HCT116 (cell line): ENCODE results near the gene MOK. TPM values are rescaled to one million over a fixed set of nuclear protein-coding genes. Genes with fewer than 3 reads are reported as not detected.

Experiments
- ATAC-seq: fragments of 200-7000 bp; cut with Tn5 transposase; 2 replicates; pipeline ENCODE4 v1.9.1; 2020; ENCODE audit warnings: mild to moderate bottlenecking, moderate library complexity
- BruUV-seq: library from RNA; stranded (reverse); fragments of 400-500 nt; replicated peaks from 2 replicates; lab custom pipeline; 2021; lab: Mats Ljungman, UMichigan
- CTCF ChIA-PET: fragments of 300-600 bp; sonication (Branson Sonifier 250); formaldehyde crosslinking; loops from one replicate; lab custom pipeline; 2021; ENCODE audit warnings: antibody characterized with exemption; lab: Charles Lee
- POLR2A ChIA-PET: fragments of 300-600, 350-600 bp; sonication (Branson Sonifier 250); formaldehyde crosslinking; loops from one replicate; lab custom pipeline; 2021; ENCODE audit warnings: antibody characterized with exemption; lab: Charles Lee
- RAD21 ChIA-PET, 2 experiments: fragments of 300-600 bp; sonication (Branson Sonifier 250); formaldehyde crosslinking; loops; one replicate each; lab custom pipeline; 2023; ENCODE audit warnings: low total read pairs in 2 of 2; ENCODE audit not compliant: uncharacterized antibody in 2 of 2, unreplicated experiment in 2 of 2, low non-redundant PET in 1 of 2; lab: Charles Lee
- DNase-seq: peaks from one replicate; pipeline ENCODE4 v3.0.0-alpha.2; 2010; ENCODE audit warnings: low read depth, low spot score
- H2AFZ ChIP-seq: fragments of 200-600 bp; shearing (Covaris generic), sonication (generic); 2 replicates; pipeline ENCODE4 v1.6.1; 2017; ENCODE audit warnings: low read depth, mixed run types, mixed read lengths, antibody characterized with exemption, low read length; ENCODE audit not compliant: poor library complexity, severe bottlenecking
- H3K27ac ChIP-seq: 2 replicates; pipeline ENCODE4 v1.5.1; 2012; ENCODE audit warnings: low read depth, low read length
- H3K27me3 ChIP-seq: fragments of 200-600 bp; sonication (generic); 2 replicates; pipeline ENCODE4 v1.6.1; 2016; ENCODE audit warnings: mixed run types, low read length, mixed read lengths; ENCODE audit not compliant: insufficient read depth
- H3K36me3 ChIP-seq, 2 experiments: fragments of 200-500 bp in 1 of 2; fragments of 200-600 bp in 1 of 2; sonication (Bioruptor generic) in 1 of 2; sonication (generic) in 1 of 2; 2 replicates each; pipeline versions ENCODE4 v1.5.1 to v1.6.1; 2014 to 2016; ENCODE audit warnings: low read length in 2 of 2, inconsistent platforms in 1 of 2, mixed read lengths in 1 of 2, mixed run types in 1 of 2; ENCODE audit not compliant: insufficient read depth in 2 of 2, control insufficient read depth in 1 of 2
- H3K4me1 ChIP-seq, 2 experiments: fragments of 200-600 bp in 1 of 2; sonication (generic) in 1 of 2; 2 replicates each; pipeline versions ENCODE4 v1.5.1 to v1.6.1; 2012 to 2017; ENCODE audit warnings: low read length in 2 of 2, inconsistent platforms in 1 of 2, mild to moderate bottlenecking in 1 of 2, mixed read lengths in 1 of 2, mixed run types in 1 of 2, moderate library complexity in 1 of 2; ENCODE audit not compliant: insufficient read depth in 2 of 2, control insufficient read depth in 1 of 2
- H3K4me2 ChIP-seq: fragments of 200-600 bp; sonication (generic); 2 replicates; pipeline ENCODE4 v1.6.1; 2017; ENCODE audit warnings: mixed run types, low read length, mixed read lengths
- H3K4me3 ChIP-seq, 2 experiments: fragments of 200-600 bp in 1 of 2; sonication (generic) in 1 of 2; replicated peaks in 1 of 2; 2 replicates each; pipeline ENCODE4 v1.5.1; 2011 to 2016; ENCODE audit warnings: low read length in 2 of 2, control low read depth in 1 of 2, low read depth in 1 of 2, mild to moderate bottlenecking in 1 of 2, mixed read lengths in 1 of 2, mixed run types in 1 of 2
- H3K79me2 ChIP-seq: fragments of 200-600 bp; sonication (generic); 2 replicates; pipeline ENCODE4 v1.6.1; 2017; ENCODE audit warnings: mild to moderate bottlenecking, mixed run types, low read length, moderate library complexity, mixed read lengths; ENCODE audit not compliant: insufficient read depth
- H3K9ac ChIP-seq: fragments of 200-600 bp; sonication (generic); 2 replicates; pipeline ENCODE4 v1.6.1; 2016; ENCODE audit warnings: low read length, mixed read lengths
- H3K9me2 ChIP-seq: fragments of 200-600 bp; sonication (generic), shearing (Covaris generic); 2 replicates; pipeline ENCODE4 v1.6.1; 2017; ENCODE audit warnings: mixed run types, mild to moderate bottlenecking, moderate library complexity; ENCODE audit not compliant: insufficient read depth
- H3K9me3 ChIP-seq, 2 experiments: fragments of 200-500 bp in 1 of 2; fragments of 200-600 bp in 1 of 2; sonication (Bioruptor generic) in 1 of 2; sonication (generic) in 1 of 2; 2 replicates each; pipeline ENCODE4 v1.6.1; 2014 to 2017; ENCODE audit warnings: low read length in 2 of 2, mixed read lengths in 2 of 2, inconsistent platforms in 1 of 2, low read depth in 1 of 2, mild to moderate bottlenecking in 1 of 2, mixed run types in 1 of 2, moderate library complexity in 1 of 2; ENCODE audit not compliant: control insufficient read depth in 1 of 2, insufficient read depth in 1 of 2
- H4K20me1 ChIP-seq: fragments of 200-600 bp; sonication (generic), shearing (Covaris generic); 2 replicates; pipeline ENCODE4 v1.6.1; 2017; ENCODE audit warnings: mixed run types, mild to moderate bottlenecking, moderate library complexity; ENCODE audit not compliant: insufficient read depth
- EGR1 ChIP-seq: IDR thresholded peaks from 2 replicates; pipeline ENCODE4 v1.6.1; 2012; ENCODE audit warnings: low read depth
- FOSL1 ChIP-seq: IDR thresholded peaks from 2 replicates; pipeline ENCODE4 v1.6.1; 2012; ENCODE audit warnings: low read depth
- POLR2AphosphoS5 ChIP-seq: IDR thresholded peaks from 2 replicates; pipeline ENCODE4 v1.6.1; 2011; ENCODE audit warnings: mild to moderate bottlenecking, low read depth, low read length, moderate library complexity
- TCF7L2 ChIP-seq: IDR thresholded peaks from 2 replicates; pipeline ENCODE4 v1.7.0; 2011; ENCODE audit warnings: borderline replicate concordance, inconsistent platforms; ENCODE audit not compliant: insufficient read depth, insufficient read length; ENCODE audit errors: extremely low read depth
- YY1 ChIP-seq: IDR thresholded peaks from 2 replicates; pipeline ENCODE4 v1.6.1; 2011; ENCODE audit warnings: low read length, low read depth, moderate library complexity, mild to moderate bottlenecking; ENCODE audit not compliant: insufficient replicate concordance; ENCODE audit errors: extremely low read depth
- ZFX ChIP-seq: fragments of 450-650 bp; IDR thresholded peaks from 2 replicates; pipeline ENCODE4 v1.6.1; 2017
- intact Hi-C: fragments of 100-400 bp; cut with micrococcal nuclease; formaldehyde crosslinking; loops from 2 replicates; pipeline ENCODE4 v1.10.0; 2022
- total RNA-seq: library from RNA; stranded (reverse); gene quantifications from one replicate; pipeline ENCODE4 v1.2.1, GENCODE V29; 2021; ENCODE audit not compliant: unreplicated experiment
- TF ChIP-seq, protein P1 (sequence below): IDR thresholded peaks from 2 replicates; pipeline ENCODE4 v1.6.1; 2012; ENCODE audit warnings: low read depth

MOK gene
- total RNA-seq, 1 experiment from 2014 or later = 9.4 TPM

DNA sequence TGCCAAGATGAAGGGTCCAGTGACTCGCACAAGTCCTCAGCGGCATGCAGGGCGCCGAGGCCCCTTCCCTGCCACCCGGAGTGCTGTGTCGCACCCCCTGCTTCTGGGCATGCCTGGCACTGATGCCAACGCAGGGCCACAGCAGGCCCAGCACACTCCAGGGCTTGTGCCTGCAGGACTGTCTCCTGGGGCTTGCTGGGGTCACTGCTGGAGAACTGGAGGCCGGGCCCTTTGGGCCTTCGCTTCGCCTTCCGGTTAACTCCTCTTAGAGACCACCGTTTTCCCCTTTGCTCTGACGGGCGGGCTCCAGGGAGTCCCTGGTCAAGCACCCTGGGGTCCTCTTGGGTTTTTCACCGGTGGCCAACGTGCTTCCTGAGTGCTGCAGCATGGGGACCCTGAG, 85.6 kb downstream of the MOK start:
- TF ChIP-seq ZFX (no peak), POLR2AphosphoS5 (no peak), FOSL1 (no peak)
- Histone ChIP-seq H3K9me3 (no peaks in the 10 kb centered on the region), H3K27ac (no peak overlapping the region), H3K4me2 (no peak overlapping the region), H3K36me3 (0 out of 4 replicates have a peak, but pooled peaks cover 0 to 3% of the 10 kb centered on the region in 2 experiments), H3K4me3 (no peak overlapping the region), H3K27me3 (no peaks in the 10 kb centered on the region), H2AFZ (no peak overlapping the region), H3K79me2 (peaks cover 17% of the 10 kb centered on the region), H4K20me1 (no peaks in the 10 kb centered on the region), H3K9ac (no peak overlapping the region), H3K9me2 (no peaks in the 10 kb centered on the region), H3K4me1 (peaks cover 0 to 3% of the 10 kb centered on the region in 2 experiments; a peak in 1 of 4 replicates)
- ChIA-PET POLR2A (no interaction called here), CTCF (no interaction called here), RAD21 (no interaction called here)
- intact Hi-C loops = no loop called here
- DNase-seq (no peak), ATAC-seq (no peak)
- BruUV-seq = no TSS peak

DNA sequence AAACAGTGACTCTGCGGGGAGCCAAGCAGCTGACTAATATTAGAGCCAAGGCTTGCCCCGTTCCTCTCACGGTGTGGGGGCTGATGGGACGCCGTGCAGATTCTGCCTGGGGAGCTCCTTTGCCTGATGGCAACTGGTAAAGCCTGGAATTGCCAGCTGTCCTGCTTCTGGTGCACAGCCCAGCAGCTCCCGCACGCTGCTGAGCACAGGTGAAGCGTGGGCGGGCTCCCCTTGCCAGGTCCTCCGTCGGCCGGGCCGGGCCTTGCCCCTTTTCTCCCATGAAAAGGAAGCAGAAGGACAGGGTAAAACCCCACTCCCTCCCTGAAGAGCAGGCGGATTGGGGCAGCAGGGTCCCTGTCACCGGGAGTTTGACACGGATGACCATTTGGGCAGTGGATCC, 86.3 kb downstream of the MOK start:
- POLR2A ChIA-PET = no interaction called here
- H3K27me3 ChIP-seq = no peaks in the 10 kb centered on the region

More for the DNA sequence above, 86.3 kb downstream of the MOK start:
- no peaks in the 10 kb centered on the region for H3K9me3 ChIP-seq
- ATAC-seq (no peak), DNase-seq (no peak)
- intact Hi-C loops = no loop called here
- H3K9me2 ChIP-seq = no peaks in the 10 kb centered on the region
- ChIA-PET RAD21 (no interaction called here), CTCF (no interaction called here)
- no TSS peak for BruUV-seq
- no peaks in the 10 kb centered on the region for H4K20me1 ChIP-seq
- no peak overlapping the region for H3K4me2 ChIP-seq
- H3K36me3 ChIP-seq = 0 out of 4 replicates have a peak, but pooled peaks cover 0 to 3% of the 10 kb centered on the region in 2 experiments
- TF ChIP-seq, protein P1, sequence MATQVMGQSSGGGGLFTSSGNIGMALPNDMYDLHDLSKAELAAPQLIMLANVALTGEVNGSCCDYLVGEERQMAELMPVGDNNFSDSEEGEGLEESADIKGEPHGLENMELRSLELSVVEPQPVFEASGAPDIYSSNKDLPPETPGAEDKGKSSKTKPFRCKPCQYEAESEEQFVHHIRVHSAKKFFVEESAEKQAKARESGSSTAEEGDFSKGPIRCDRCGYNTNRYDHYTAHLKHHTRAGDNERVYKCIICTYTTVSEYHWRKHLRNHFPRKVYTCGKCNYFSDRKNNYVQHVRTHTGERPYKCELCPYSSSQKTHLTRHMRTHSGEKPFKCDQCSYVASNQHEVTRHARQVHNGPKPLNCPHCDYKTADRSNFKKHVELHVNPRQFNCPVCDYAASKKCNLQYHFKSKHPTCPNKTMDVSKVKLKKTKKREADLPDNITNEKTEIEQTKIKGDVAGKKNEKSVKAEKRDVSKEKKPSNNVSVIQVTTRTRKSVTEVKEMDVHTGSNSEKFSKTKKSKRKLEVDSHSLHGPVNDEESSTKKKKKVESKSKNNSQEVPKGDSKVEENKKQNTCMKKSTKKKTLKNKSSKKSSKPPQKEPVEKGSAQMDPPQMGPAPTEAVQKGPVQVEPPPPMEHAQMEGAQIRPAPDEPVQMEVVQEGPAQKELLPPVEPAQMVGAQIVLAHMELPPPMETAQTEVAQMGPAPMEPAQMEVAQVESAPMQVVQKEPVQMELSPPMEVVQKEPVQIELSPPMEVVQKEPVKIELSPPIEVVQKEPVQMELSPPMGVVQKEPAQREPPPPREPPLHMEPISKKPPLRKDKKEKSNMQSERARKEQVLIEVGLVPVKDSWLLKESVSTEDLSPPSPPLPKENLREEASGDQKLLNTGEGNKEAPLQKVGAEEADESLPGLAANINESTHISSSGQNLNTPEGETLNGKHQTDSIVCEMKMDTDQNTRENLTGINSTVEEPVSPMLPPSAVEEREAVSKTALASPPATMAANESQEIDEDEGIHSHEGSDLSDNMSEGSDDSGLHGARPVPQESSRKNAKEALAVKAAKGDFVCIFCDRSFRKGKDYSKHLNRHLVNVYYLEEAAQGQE = no peak
- TF ChIP-seq EGR1 (no peak), TCF7L2 (no peak), YY1 (no peak)
- H3K4me1 ChIP-seq = peaks cover 0 to 3% of the 10 kb centered on the region in 2 experiments; a peak in 1 of 4 replicates
- no peak overlapping the region for H2AFZ ChIP-seq
- no peak overlapping the region for H3K4me3 ChIP-seq
- H3K27ac ChIP-seq = no peak overlapping the region
- peaks cover 17% of the 10 kb centered on the region for H3K79me2 ChIP-seq
- H3K9ac ChIP-seq = no peak overlapping the region
